NCI-H187 treated with DMSO at 0.1 percent for 48 hours (cell line): ENCODE measurements around the gene MUSTN1.

ENCODE experiments used
- DNase-seq: peaks from one replicate; lab custom pipeline; 2025; lab: John Stamatoyannopoulos, UW

Gene MUSTN1

GRCh38 chr3:52805270-52806039 is 29.4 kb downstream of the MUSTN1 start:
- DNase-seq: no peak

GRCh38 chr3:52801839-52802238 is 33.0 kb downstream of the MUSTN1 start:
- DNase-seq: no peak

GRCh38 chr3:52800079-52800478 is 34.7 kb downstream of the MUSTN1 start:
- DNase-seq: no peak

- no peak for DNase-seq
Observed at GRCh38 chr3:52798978-52799476, 35.8 kb downstream of the MUSTN1 start.

- DNase-seq: no peak
Observed at GRCh38 chr3:52798376-52798977, 36.3 kb downstream of the MUSTN1 start.

GRCh38 chr3:52796411-52796810 is 38.4 kb downstream of the MUSTN1 start:
- DNase-seq: no peak

- DNase-seq: no peak
Observed at GRCh38 chr3:52795298-52795900, 39.4 kb downstream of the MUSTN1 start.

GRCh38 chr3:52794612-52795099 is 40.2 kb downstream of the MUSTN1 start, which contains the start of gene ITIH3:
Gene ITIH3, plus strand, starts transcription at chr3:52794796. Its CDS starts 8 bp downstream, at chr3:52794804.
- no peak for DNase-seq

- no peak for DNase-seq
Observed at GRCh38 chr3:52793702-52794611, 40.9 kb downstream of the MUSTN1 start.

GRCh38 chr3:52792961-52793695 is 41.7 kb downstream of the MUSTN1 start:
- no peak for DNase-seq

GRCh38 chr3:52792413-52792812 is 42.4 kb downstream of the MUSTN1 start:
- no peak for DNase-seq

- DNase-seq: no peak
Observed at GRCh38 chr3:52791928-52792327, 42.9 kb downstream of the MUSTN1 start.

- DNase-seq: no peak
Observed at GRCh38 chr3:52791366-52791765, 43.5 kb downstream of the MUSTN1 start.

GRCh38 chr3:52790741-52791140 is 44.1 kb downstream of the MUSTN1 start:
- no peak for DNase-seq

- no peak for DNase-seq
Observed at GRCh38 chr3:52790337-52790736, 44.5 kb downstream of the MUSTN1 start.

- DNase-seq: no peak
Observed at GRCh38 chr3:52789746-52790040, 45.1 kb downstream of the MUSTN1 start.

GRCh38 chr3:52788890-52789745 is 45.7 kb downstream of the MUSTN1 start:
- DNase-seq: no peak

- DNase-seq: no peak
Observed at GRCh38 chr3:52787672-52788625, 46.9 kb downstream of the MUSTN1 start.

- DNase-seq: no peak
Observed at GRCh38 chr3:52787246-52787645, 47.6 kb downstream of the MUSTN1 start.
